ENCODE data around the gene AMN. TPM values are rescaled to one million over a fixed set of nuclear protein-coding genes. Genes with fewer than 3 reads are reported as not detected.

AMN gene
- total RNA-seq, 2 donors from 2014 or later: 2.4 TPM; not detected in 1

DNA sequence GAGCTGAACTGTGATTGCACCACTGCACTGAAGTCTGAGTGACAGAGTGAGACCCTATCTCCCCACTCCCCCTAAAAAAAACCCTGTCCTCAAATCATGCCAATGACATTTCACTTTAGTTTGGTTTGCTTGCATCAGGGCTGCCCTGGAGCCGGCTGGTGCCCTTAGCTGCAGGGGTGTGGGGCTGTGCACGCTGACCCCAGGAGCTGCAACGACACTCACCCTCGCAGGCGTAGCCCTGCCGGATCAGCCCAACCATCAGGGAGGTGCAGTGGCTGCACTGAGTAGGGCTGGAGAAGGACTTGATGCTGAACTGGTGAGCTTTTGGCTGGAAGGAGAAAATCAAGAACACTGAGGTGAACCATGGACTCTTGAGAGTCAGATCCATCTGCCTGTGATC is 29.8 kb downstream of the AMN start:
- no peak for ATAC-seq (ENCODE audit: insufficient number of reproducible peaks, low FRiP score, low read depth)
- H3K27ac ChIP-seq: no peak overlapping the region
- no peak for DNase-seq (ENCODE audit: low spot score)
- no peak overlapping the region for H3K4me3 ChIP-seq
- peaks cover 74% of the 10 kb centered on the region for H3K36me3 ChIP-seq
- TF ChIP-seq, protein P1, sequence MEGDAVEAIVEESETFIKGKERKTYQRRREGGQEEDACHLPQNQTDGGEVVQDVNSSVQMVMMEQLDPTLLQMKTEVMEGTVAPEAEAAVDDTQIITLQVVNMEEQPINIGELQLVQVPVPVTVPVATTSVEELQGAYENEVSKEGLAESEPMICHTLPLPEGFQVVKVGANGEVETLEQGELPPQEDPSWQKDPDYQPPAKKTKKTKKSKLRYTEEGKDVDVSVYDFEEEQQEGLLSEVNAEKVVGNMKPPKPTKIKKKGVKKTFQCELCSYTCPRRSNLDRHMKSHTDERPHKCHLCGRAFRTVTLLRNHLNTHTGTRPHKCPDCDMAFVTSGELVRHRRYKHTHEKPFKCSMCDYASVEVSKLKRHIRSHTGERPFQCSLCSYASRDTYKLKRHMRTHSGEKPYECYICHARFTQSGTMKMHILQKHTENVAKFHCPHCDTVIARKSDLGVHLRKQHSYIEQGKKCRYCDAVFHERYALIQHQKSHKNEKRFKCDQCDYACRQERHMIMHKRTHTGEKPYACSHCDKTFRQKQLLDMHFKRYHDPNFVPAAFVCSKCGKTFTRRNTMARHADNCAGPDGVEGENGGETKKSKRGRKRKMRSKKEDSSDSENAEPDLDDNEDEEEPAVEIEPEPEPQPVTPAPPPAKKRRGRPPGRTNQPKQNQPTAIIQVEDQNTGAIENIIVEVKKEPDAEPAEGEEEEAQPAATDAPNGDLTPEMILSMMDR (IDR thresholded peaks at IDR 0.05): no peak
- no peaks in the 10 kb centered on the region for H3K27me3 ChIP-seq (replicated peaks; ENCODE audit: insufficient read depth)
- H3K9me3 ChIP-seq: no peaks in the 10 kb centered on the region
- H3K4me1 ChIP-seq (ENCODE audit: control insufficient read depth in 1 of 2, low read depth in 2 of 2): peaks cover 4 to 19% of the 10 kb centered on the region in 2 donors

- no peaks in the 10 kb centered on the region for H3K9me3 ChIP-seq
- no peaks in the 10 kb centered on the region for H3K27me3 ChIP-seq (replicated peaks; ENCODE audit: insufficient read depth)
- TF ChIP-seq, protein P1 (IDR thresholded peaks at IDR 0.05): no peak
- DNase-seq (ENCODE audit: low spot score): no peak
- no peak overlapping the region for H3K4me3 ChIP-seq
- no peak overlapping the region for H3K27ac ChIP-seq
- H3K36me3 ChIP-seq: peaks cover 74% of the 10 kb centered on the region
- no peak for ATAC-seq (ENCODE audit: insufficient number of reproducible peaks, low FRiP score, low read depth)
- H3K4me1 ChIP-seq (ENCODE audit: control insufficient read depth in 1 of 2, low read depth in 2 of 2): peaks cover 4 to 19% of the 10 kb centered on the region in 2 donors
These were observed 30.6 kb downstream of the AMN start for GRCh38 chr14:102953100-102953499.

DNA sequence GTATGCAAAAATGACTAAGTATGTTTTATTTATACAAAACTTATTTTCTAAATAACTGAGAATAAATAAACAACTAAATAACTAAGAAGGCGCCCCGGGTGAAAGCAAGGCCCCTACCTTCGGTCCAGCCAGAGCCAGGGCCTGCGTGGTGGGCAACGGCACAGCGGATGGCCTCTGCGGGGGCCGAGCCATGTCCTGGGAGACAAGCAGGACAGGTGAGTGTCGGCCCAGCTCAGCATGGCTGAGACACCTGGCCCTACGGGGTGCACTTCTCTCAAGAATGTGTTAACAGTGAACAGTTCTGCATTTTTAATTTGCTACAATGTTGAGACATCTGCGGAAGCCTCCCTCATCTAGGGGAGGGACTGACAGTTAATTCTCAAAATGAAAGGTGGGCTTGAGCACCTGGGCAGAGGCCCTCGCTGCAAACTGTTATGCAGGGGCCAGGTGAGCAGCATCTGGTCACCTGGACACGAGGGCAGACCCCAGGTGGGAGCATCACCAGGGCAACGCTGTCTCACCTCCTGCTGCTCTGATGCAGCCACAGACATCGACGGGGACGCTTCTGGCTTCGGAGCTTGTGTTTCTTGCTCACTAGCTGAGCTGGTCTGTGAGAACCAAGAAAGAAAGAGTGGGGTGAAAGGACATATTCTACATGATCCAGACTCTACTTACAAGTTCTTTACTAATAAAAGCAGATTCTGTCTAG is 31.8 kb downstream of the AMN start:
- Histone ChIP-seq H3K36me3 (peaks cover 77% of the 10 kb centered on the region), H3K4me3 (no peak overlapping the region), H3K4me1 (ENCODE audit: control insufficient read depth in 1 of 2, low read depth in 2 of 2) (peaks cover 4 to 14% of the 10 kb centered on the region in 2 donors), H3K27ac (no peak overlapping the region), H3K27me3 (replicated peaks; ENCODE audit: insufficient read depth) (no peaks in the 10 kb centered on the region), H3K9me3 (no peaks in the 10 kb centered on the region)
- DNase-seq (ENCODE audit: low spot score) (no peak), ATAC-seq (ENCODE audit: insufficient number of reproducible peaks, low FRiP score, low read depth) (no peak)
- TF ChIP-seq, protein P1 (IDR thresholded peaks at IDR 0.05): no peak

- Histone ChIP-seq H3K9me3 (no peaks in the 10 kb centered on the region), H3K4me1 (ENCODE audit: control insufficient read depth in 1 of 2, low read depth in 2 of 2) (no peaks in the 10 kb centered on the region), H3K27ac (no peak overlapping the region), H3K4me3 (no peak overlapping the region), H3K36me3 (peaks cover 64% of the 10 kb centered on the region), H3K27me3 (replicated peaks; ENCODE audit: insufficient read depth) (no peaks in the 10 kb centered on the region)
- DNase-seq (ENCODE audit: low spot score): no peak
- TF ChIP-seq, protein P1 (IDR thresholded peaks at IDR 0.05): no peak
- ATAC-seq (ENCODE audit: insufficient number of reproducible peaks, low FRiP score, low read depth): no peak
These were observed 33.4 kb downstream of the AMN start for GRCh38 chr14:102955636-102956408.

DNA sequence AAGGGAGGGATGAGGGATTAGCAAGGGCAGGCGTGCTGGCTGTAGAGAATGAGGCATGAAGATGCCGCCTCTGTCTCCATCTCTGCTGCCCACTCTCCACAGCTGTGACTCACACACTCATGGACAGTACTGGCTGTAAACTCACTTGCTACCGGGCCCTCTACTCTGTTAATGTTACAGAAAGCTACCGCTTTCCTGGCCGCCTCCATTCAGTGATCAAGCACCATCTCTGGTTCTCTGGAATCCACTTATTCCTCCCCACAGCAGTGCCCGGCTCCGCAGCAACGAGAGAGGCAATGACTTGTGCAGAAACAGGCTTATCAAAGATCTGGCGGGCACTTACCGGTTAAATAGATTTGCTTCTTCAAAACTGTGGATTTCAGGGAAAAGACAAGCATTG is 34.8 kb downstream of the AMN start:
- H3K36me3 ChIP-seq: peaks cover 66% of the 10 kb centered on the region
- H3K4me3 ChIP-seq: no peak overlapping the region
- no peak overlapping the region for H3K27ac ChIP-seq
- ATAC-seq (ENCODE audit: insufficient number of reproducible peaks, low FRiP score, low read depth): no peak
- no peaks in the 10 kb centered on the region for H3K4me1 ChIP-seq (ENCODE audit: control insufficient read depth in 1 of 2, low read depth in 2 of 2)
- H3K9me3 ChIP-seq: no peaks in the 10 kb centered on the region
- H3K27me3 ChIP-seq (replicated peaks; ENCODE audit: insufficient read depth): no peaks in the 10 kb centered on the region
- TF ChIP-seq, protein P1 (IDR thresholded peaks at IDR 0.05): no peak
- DNase-seq (ENCODE audit: low spot score): no peak
